ENCODE measurements around the gene CSNK2A1. TPM values are rescaled to one million over a fixed set of nuclear protein-coding genes. Genes with fewer than 3 reads are reported as not detected.
"Not testable (repeated sequence)": the region's sequence is repeated elsewhere in the genome, so short reads cannot be mapped to it uniquely, and the experiment has no call there.

CSNK2A1 gene
- total RNA-seq, 1 experiment from 2014 or later = 269 TPM

GRCh38 chr20:533526-533925 is 10.1 kb downstream of the CSNK2A1 start:
- DNase-seq (ENCODE audit: low read depth) = no peak

DNA sequence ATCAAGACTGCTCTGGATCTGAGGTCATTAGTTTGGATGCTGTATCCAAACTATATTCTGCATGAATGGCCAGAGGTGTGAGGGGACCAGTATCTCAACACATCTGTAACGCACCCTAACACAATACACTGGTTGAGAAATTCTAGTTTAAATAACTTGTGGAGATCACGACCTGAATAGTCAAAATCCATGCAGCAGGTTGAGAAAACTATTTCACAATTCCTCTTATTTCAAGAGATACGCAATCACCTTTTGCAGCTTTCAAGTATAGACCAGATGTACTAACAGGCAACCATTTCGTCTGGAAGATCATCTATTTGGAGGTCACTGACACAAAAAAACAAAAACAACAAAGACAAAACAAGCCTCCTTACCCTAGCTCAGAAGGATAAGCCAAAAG is 11.1 kb downstream of the CSNK2A1 start:
- DNase-seq (ENCODE audit: low read depth) = no peak

- DNase-seq (ENCODE audit: low read depth) = no peak
These were observed 12.0 kb downstream of the CSNK2A1 start for GRCh38 chr20:531608-532007.

GRCh38 chr20:530321-530720 is 13.3 kb downstream of the CSNK2A1 start:
- DNase-seq (ENCODE audit: low read depth) = no peak

GRCh38 chr20:528923-529604 is 14.5 kb downstream of the CSNK2A1 start:
- peak; percentile 76 for DNase-seq (ENCODE audit: low read depth)

GRCh38 chr20:527571-527886 is 16.1 kb downstream of the CSNK2A1 start:
- no peak for DNase-seq (ENCODE audit: low read depth)

DNA sequence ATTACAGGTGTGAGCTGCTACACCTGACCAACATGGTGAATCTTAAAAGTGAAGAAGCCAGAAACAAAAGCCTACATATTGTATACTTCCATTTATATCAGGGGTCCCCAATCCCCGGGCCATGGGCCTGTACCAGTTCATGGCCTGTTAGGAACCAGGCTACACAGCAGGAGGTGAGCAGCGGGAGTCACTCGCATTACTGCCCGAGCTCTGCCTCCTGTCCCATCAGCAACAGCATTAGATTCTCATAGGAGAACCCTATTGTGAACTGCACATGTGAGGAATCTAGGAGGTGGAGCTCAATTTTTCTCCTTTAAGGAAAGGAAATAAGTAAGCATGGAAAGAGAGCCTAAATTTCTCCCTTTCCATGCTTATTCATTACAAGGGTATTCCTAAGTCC is 21.7 kb downstream of the CSNK2A1 start:
- no peak for DNase-seq (ENCODE audit: low read depth)

GRCh38 chr20:519999-520398 is 23.6 kb downstream of the CSNK2A1 start:
- no peak for DNase-seq (ENCODE audit: low read depth)

GRCh38 chr20:517221-517620 is 26.4 kb downstream of the CSNK2A1 start:
- no peak for DNase-seq (ENCODE audit: low read depth)

GRCh38 chr20:516799-517198 is 26.8 kb downstream of the CSNK2A1 start:
- no peak for DNase-seq (ENCODE audit: low read depth)

DNA sequence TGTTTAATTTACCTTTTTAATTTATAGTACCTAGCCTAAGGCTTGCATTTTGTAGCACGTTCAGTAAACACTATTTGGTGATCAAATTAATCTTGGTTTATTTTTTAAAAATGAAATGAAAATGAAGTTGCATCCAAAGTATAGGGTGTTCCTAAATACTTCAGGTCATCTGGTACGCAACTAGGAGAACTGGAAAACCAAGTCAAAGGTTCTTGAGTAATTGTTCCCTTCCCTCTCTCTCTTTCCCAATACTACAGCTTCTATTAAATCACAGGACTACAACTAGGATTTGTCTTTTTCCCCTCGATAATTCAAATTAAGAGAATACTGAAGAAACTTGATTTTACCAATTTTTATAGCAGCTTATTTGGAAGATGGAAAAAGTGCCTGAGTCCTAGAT is 27.9 kb downstream of the CSNK2A1 start:
- no peak for DNase-seq (ENCODE audit: low read depth)

- DNase-seq (ENCODE audit: low read depth) = peak; percentile 13
These were observed 30.2 kb downstream of the CSNK2A1 start for GRCh38 chr20:513429-513828.

DNA sequence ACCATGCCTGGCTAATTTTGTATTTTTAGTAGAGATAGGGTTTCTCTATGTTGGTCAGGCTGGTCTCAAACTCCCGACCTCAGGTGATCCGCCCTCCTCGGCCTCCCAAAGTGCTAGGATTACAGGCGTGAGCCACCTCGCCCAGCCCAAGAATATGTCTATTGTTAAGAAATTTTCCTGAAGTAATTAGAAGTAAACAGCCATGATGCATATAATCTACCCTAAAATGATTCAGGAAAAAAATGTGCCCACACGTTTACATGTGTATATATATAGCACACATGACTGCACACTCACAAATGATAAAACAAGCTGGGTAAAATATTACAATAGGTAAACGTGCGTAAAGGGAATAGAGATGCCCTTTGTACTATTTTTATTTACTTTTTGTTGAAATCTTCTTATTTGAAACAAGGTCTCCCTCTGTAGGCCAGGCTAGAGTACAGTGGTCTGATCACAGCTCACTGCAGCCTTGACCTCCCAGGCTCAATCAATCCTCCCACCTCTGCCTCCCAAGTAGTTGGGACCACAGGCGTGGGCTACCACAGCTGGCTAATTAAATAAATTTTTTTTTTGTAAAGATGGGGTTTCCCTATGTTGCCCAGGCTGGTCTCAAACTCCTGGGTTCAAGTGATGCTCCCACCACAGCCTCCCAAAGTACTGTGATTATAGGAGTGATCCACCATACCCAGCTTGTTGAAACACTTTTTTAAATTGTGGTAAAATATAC is 33.1 kb downstream of the CSNK2A1 start:
- DNase-seq (ENCODE audit: low read depth) = not testable (repeated sequence)

DNA sequence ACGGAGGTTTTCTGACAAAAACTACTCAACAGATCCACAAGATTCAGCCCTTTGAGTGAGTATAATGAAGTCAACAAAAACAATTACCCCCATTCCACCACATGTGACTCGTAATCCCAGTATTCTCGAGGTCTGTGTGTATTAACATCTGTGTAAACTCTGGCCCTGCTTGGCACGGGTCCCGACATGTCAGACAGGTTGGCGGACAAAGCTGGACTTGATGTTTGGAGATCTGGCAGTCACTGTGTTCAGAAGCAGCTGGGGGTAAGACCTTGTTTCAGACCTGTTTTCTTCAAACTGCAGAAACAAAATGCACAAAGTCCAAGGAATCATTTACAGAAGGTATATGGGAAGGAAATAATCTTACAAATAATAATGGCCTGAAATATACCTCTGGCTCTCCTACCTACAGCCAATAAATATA is 35.2 kb downstream of the CSNK2A1 start:
- DNase-seq (ENCODE audit: low read depth) = peak; percentile 33

DNA sequence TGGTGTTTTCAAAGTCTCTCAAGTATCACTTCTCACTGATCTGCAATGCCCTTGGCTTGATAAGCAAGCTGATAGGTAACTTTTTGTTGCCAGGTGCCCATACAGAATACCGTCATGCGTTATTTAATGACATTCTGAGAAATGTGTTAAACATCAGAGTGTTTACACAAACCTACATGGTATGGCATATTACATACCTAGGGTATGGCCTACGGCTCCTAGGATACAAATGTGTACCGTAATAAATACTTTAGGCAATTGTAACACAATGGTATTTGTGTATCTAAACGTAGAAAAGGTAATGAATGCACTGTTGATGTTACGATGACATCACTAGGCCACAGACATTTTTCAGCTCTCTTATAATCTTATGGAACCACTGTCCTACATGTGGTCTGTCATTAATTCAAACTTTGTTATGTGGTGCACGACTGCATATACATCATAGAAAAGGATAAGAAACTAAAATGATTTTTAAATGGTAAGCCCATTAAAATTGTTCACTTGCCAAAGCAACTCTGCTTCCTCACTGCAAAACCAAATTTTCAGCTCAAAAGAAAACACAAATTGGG is 35.7 kb downstream of the CSNK2A1 start:
- no peak for DNase-seq (ENCODE audit: low read depth)

DNA sequence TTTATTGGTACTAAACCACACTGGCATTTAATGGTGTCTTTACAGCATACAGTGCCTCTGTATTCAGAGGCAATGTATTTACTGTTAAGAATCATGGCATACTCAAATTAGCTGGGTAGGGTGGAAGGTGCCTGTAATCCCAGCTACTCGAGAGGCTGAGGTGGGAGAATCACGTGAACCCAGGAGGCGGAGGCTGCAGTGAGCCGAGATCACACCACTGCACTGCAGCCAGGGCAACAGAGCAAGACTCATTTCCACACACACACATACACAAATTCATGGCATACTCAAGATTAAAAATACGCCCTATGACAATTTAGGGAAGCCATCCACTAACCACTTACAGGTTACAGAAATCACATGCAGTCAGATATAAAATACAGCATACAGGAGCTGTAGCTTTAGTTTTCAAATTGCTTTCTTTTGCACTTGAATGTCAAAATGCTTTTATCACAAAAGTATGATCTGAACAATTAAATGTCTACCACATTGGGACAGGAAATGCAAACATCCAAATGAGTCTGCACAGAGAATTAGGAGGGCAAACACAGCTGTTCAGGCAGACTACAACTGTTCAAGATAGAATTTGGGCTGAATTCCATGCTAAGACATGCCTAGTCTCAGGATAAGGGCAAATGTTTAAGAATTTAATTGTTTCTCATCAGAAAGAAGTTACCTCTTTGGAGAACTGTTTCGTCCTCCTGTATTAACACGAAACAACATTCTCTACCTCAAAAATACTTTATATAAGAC is 36.4 kb downstream of the CSNK2A1 start:
- DNase-seq (ENCODE audit: low read depth) = no peak

- no peak for DNase-seq (ENCODE audit: low read depth)
These were observed 38.9 kb downstream of the CSNK2A1 start for GRCh38 chr20:504632-505075.

GRCh38 chr20:503048-503737 is 40.4 kb downstream of the CSNK2A1 start:
- DNase-seq (ENCODE audit: low read depth) = no peak

GRCh38 chr20:497979-498378 is 45.6 kb downstream of the CSNK2A1 start:
- DNase-seq (ENCODE audit: low read depth) = no peak

- DNase-seq (ENCODE audit: low read depth) = peak; percentile 23
These were observed 47.4 kb downstream of the CSNK2A1 start for GRCh38 chr20:496126-496696.

- no peak for DNase-seq (ENCODE audit: low read depth)
These were observed 51.4 kb downstream of the CSNK2A1 start for GRCh38 chr20:492159-492558.

GRCh38 chr20:487655-488054 is 55.9 kb downstream of the CSNK2A1 start:
- DNase-seq (ENCODE audit: low read depth) = no peak
